ENCODE measurements around the gene SLC9A3. TPM values are rescaled to one million over a fixed set of nuclear protein-coding genes. Genes with fewer than 3 reads are reported as not detected.

The SLC9A3 gene
- total and polyA plus RNA-seq, 8 donors: 0.60 to 1.9 (median 0.95) TPM

DNA sequence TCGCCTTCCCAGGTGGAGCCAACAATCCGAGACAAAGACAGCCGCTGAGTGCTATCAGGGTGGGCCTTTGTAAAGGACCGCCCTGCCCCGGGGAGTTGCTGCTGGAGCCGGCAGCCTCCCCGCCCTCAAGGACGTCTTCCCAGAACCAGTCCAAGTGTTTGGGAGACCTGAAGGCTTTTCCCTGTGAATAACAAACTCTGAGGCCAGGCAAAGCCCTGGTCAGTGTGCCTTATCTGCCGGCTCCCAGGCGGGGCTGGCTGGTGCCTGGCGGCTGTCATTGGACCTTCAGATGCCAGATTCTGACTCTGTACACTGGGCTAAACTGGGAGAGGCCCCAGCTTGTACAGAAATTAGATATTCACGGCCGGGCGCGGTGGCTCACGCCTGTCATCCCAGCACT is 2.1 kb downstream of the SLC9A3 start:
- DNase-seq (peak in 1 of 6 donors; percentile 47), ATAC-seq (peak in 2 of 4 donors; percentile 40 to 54), FAIRE-seq (no peak)
- H3K27ac ChIP-seq: no peak overlapping the region
- TF ChIP-seq, protein P1, sequence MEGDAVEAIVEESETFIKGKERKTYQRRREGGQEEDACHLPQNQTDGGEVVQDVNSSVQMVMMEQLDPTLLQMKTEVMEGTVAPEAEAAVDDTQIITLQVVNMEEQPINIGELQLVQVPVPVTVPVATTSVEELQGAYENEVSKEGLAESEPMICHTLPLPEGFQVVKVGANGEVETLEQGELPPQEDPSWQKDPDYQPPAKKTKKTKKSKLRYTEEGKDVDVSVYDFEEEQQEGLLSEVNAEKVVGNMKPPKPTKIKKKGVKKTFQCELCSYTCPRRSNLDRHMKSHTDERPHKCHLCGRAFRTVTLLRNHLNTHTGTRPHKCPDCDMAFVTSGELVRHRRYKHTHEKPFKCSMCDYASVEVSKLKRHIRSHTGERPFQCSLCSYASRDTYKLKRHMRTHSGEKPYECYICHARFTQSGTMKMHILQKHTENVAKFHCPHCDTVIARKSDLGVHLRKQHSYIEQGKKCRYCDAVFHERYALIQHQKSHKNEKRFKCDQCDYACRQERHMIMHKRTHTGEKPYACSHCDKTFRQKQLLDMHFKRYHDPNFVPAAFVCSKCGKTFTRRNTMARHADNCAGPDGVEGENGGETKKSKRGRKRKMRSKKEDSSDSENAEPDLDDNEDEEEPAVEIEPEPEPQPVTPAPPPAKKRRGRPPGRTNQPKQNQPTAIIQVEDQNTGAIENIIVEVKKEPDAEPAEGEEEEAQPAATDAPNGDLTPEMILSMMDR (IDR thresholded peaks at IDR 0.05): no peak
- no peaks in the 10 kb centered on the region for H3K4me1 ChIP-seq
- intact Hi-C loops (cut with DNase I): no loop called here
- H3K4me3 ChIP-seq: no peak overlapping the region
- 34 to 39% methylated on average over 16 of the region's 16 CpGs for WGBS, 2 donors
- no peaks in the 10 kb centered on the region for H3K9me3 ChIP-seq
- peaks cover 0 to 10% (median 2%) of the 10 kb centered on the region in 4 donors for H3K27me3 ChIP-seq
- H3K36me3 ChIP-seq: no peaks in the 10 kb centered on the region

DNA sequence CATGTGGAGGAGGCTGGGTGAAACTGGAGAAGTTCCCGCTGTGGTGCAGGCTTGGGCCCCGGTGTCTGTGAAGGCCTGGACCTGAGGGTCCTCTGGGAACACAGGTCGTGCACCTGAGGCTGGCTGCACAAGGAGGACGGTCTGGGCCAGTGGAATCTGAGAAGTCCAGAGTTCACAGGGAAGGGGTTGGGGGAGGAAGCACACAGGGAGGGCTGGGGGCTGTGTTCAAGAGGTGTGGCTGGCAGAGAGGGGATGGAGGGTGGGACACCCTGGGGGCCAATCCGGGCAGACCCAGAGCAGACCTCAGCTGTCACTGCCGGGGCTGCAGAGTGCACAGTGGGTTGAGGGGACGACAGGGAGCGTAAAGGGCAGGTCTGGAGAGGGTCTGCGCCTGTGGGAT is 2.6 kb downstream of the SLC9A3 start:
- intact Hi-C loops (cut with DNase I): no loop called here
- H3K27ac ChIP-seq: no peak overlapping the region
- no peak for ATAC-seq
- TF ChIP-seq, protein P1 (IDR thresholded peaks at IDR 0.05): no peak
- DNase-seq: peak in 1 of 6 donors; percentile 41
- no peaks in the 10 kb centered on the region for H3K9me3 ChIP-seq
- 68 to 69% methylated on average over 9 of the region's 9 CpGs for WGBS, 2 donors
- no peaks in the 10 kb centered on the region for H3K4me1 ChIP-seq
- no peak overlapping the region for H3K4me3 ChIP-seq
- no peaks in the 10 kb centered on the region for H3K36me3 ChIP-seq
- no peak for FAIRE-seq
- peaks cover 0 to 6% (median 2%) of the 10 kb centered on the region in 4 donors for H3K27me3 ChIP-seq

DNA sequence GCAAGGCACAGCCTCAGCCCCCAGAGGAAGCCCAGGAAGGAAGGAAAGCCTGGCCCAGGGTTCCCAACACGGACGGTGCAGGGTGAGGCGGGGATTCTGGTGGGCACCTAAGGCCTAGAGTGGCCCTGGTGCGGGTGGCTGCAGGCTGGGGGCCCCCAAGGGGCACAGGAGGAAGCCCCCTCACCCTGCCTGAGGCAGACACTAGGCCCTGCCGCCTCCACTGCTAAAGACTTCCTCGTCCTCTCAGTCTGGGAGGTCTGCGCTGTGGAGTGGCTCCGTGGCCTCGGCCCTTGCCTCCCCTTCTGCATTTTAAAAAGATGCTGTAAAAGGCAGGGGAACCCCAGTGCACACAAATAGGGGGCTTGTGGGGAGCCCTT is 3.4 kb downstream of the SLC9A3 start:
- no peak overlapping the region for H3K4me3 ChIP-seq
- peaks cover 0 to 6% (median 2%) of the 10 kb centered on the region in 4 donors for H3K27me3 ChIP-seq
- H3K4me1 ChIP-seq: no peaks in the 10 kb centered on the region
- TF ChIP-seq, protein P1 (IDR thresholded peaks at IDR 0.05): no peak
- H3K27ac ChIP-seq: no peak overlapping the region
- no peaks in the 10 kb centered on the region for H3K36me3 ChIP-seq
- intact Hi-C loops (cut with DNase I): no loop called here
- ATAC-seq (no peak), DNase-seq (peak in 1 of 6 donors; percentile 59), FAIRE-seq (no peak)
- 90 to 94% methylated on average over 8 to 9 of the region's 9 CpGs for WGBS, 2 donors
- H3K9me3 ChIP-seq: no peaks in the 10 kb centered on the region

DNA sequence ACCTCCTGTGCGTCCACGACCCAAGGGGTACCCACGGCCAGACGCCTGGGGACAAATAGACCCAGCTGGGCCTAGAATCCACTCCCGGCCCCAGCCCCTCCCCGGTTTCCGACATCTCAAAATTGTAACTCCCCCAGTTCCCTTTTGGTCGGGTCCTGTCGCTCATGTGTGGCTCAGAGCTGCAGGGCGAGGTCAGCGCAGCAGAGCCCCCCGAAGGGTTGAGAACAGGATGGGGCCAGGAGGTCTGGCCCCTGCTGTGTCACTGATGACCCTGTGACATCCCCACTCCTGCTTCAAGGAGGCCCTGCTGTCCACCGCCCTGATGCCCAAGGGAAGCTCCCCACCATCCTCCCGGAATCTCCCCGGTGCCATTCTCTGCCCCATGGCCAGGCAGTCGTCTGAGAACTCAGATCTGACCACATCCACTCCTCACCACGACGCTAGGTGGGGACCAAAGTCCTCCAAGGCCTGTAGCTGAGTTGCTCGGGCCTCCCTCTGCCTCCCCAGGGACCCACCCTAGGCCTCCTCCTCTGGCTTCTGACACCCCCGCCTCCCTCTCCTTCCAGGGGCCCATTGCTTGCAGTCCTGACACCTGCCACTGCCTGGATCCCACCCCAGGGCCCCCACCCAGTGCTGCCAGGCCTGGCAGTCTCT is 3.9 kb downstream of the SLC9A3 start:
- H3K36me3 ChIP-seq: no peaks in the 10 kb centered on the region
- H3K9me3 ChIP-seq: no peaks in the 10 kb centered on the region
- FAIRE-seq (no peak), DNase-seq (peak in 1 of 6 donors; percentile 56), ATAC-seq (no peak)
- intact Hi-C loops (cut with DNase I): no loop called here
- no peak overlapping the region for H3K4me3 ChIP-seq
- WGBS, 2 donors: 80 to 83% methylated on average over 19 to 20 of the region's 20 CpGs
- TF ChIP-seq, protein P1 (IDR thresholded peaks at IDR 0.05): no peak
- no peaks in the 10 kb centered on the region for H3K4me1 ChIP-seq
- peaks cover 0 to 6% (median 2%) of the 10 kb centered on the region in 4 donors for H3K27me3 ChIP-seq
- no peak overlapping the region for H3K27ac ChIP-seq

DNA sequence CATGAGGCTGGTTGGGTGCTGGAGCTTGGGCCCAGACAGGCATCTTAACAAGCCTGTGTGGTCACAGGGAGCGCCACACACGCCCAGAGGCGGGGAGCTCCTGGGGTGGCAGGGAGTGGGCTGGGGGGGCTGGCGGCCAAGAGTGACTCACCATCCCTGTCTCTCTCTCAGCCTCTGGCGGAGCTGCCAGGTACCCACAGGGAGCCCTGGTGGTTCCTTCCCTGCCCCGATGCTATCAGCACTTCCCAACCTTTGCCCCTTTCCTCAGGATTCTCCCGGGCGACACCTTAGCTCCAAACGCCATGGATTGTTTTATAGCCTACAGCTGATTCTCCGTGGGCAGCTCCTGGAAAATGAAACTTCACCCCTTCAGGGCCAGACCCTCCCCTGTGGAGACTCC is 5.5 kb downstream of the SLC9A3 start:
- no peak for FAIRE-seq
- H3K27ac ChIP-seq: no peak overlapping the region
- intact Hi-C loops (cut with DNase I): no loop called here
- no peak overlapping the region for H3K4me3 ChIP-seq
- no peaks in the 10 kb centered on the region for H3K9me3 ChIP-seq
- TF ChIP-seq, protein P1 (IDR thresholded peaks at IDR 0.05): no peak
- peak in 1 of 4 donors; percentile 28 for ATAC-seq
- no peaks in the 10 kb centered on the region for H3K36me3 ChIP-seq
- no peaks in the 10 kb centered on the region for H3K4me1 ChIP-seq
- peaks cover 0 to under 1% (median 0%) of the 10 kb centered on the region in 4 donors for H3K27me3 ChIP-seq
- 61 to 62% methylated on average over 10 of the region's 10 CpGs for WGBS, 2 donors
- peak in 1 of 6 donors; percentile 51 for DNase-seq

Measured in pancreas (tissue), 10 donors.